HG02943 (cell line): ENCODE measurements around the gene DVL3.
"Not testable (repeated sequence)": the region's sequence is repeated elsewhere in the genome, so short reads cannot be mapped to it uniquely, and the experiment has no call there.

Experiments used
- ATAC-seq: cut with Tn5 transposase; IDR thresholded peaks from one replicate; pipeline ENCODE4 v1.9.1; 2021; ENCODE audit warnings: mild to moderate bottlenecking, low read depth, moderate library complexity; ENCODE audit not compliant: unreplicated experiment

Gene DVL3

DNA sequence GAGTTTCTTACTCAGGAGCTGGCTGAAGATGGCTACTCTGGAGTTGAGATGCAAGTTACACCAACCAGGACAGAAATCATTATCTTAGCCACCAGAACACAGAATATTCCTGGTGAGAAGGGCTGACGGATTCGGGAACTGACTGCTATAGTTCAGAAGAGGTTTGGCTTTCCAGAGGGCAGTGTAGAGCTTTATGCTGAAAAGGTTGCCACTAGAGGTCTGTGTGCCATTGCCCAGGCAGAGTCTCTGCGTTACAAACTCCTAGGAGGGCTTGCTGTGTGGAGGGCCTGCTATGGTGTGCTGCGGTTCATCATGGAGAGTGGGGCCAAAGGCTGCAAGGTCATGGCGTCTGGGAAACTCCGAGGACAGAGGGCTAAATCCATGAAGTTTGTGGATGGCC lies 5.4 kb upstream of the DVL3 start:
- ATAC-seq = not testable (repeated sequence)

DNA sequence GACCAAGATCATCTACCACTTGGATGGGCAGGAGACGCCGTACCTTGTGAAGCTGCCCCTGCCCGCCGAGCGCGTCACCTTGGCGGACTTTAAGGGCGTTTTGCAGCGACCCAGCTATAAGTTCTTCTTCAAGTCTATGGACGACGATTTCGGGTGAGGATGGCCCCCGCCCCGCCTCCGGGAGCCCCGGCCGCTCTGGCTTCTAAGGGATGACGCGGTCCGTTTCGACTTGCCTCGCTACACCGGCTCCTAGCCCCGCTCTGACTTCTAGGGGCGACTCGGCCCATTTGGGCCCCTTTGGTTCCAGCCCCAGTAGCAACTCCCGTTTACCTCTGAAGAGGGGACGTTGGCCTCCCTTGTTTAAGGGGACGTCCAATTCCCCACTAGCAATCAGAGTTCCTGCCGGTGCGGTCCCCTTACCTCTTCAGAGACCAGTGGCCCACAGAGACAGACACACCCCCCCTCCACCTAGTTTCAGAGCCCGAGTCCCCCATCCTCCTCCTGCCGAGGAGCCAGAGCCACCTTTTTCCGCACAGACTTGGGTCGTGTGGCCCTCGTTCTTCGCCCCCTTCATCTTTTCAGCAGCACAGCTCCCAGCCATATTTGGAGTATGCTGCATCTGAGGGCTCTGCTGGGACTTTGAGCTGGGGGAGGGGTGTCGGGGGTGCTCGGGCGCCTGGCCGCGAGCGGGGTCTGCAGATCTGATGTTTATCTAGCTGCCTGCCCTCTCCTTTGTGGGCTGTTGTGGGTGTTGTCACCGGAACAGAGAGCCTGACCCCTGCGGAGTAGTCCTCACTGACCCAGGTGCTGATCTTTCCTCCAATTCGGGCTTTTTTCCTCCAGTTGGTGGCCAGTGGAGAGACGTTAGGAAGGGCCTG lies 706 bp downstream of the DVL3 start:
- peak; percentile 32 for ATAC-seq

DNA sequence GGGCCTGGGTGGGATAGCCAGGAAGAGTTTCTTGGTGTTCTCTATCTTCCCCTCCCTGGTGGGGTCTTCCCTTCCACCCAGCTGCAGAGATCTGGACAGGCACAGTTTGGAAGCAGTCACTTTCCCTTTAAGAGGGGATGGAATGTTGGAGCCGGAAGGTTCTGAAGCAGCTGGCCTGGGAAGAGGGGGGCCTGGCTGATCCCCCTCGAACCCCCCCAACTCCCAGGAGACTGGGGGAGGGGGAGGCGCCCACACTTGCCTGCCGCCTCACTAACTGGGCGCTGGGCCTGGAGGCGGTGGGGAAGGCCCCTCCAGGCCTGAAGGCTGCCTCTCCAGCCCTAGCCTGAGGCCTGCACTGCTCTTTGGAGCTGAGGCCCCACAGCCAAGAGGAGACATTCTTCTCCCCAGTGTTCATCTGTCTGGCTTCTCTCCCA lies 1.4 kb downstream of the DVL3 start:
- no peak for ATAC-seq

DNA sequence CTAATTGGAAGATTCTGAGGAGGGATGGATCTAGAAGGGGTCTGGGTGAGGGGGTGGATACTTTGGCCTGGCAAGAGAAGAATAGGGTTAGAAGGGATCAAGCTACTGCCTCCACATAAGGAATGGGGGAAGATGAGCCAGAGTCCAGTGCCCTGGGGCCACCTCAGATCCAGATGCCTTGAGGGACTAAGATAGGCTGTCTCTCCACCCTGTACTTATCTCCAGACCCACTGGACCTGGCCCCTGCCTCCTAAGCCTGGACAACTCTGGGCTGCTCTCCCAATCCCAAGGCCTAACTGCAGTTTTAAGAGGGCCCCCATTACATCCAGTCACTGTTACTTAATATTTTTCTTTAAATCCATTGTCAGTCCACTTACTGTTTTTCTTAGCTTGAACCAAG lies 2.0 kb downstream of the DVL3 start:
- ATAC-seq = no peak

DNA sequence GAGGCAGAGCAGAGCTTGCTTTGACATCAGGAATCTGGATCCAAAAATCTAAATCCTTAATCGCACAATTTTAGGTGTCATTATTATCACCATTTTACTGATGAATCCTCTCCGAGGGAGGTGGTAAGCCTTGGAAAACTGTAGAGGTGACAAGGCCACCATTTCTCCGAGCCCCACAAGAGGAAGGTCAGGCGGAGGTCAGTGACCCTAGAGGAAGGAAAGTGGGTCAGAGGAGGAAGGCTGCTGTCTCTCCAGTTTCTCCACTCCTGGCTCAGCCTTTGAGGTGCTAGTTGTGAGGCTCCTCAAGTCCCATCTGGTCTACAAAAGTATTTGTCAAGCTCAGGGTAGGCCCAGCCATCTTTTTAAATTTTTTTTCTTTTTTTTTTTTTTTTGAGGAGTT lies 3.2 kb downstream of the DVL3 start:
- ATAC-seq = no peak

DNA sequence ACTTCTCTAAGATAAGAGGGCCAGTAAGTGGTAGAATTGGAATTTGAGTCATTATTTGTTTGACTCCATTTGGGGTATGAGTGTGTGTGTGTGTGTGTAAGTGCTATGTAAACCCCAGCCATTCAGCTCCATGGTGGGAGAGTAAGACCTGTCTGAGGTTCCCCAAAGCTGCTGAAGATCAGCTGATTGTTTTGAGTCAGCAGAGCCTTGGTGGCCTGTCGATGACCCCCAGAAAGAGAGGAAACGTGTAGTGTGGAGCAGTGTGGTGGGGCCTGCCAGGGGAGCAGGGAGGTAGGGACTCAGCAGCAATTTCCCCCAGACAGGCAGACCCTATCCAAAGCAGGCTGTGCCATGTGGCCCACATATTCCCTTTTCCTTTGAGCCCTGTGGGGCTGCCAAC lies 5.3 kb downstream of the DVL3 start:
- no peak for ATAC-seq

DNA sequence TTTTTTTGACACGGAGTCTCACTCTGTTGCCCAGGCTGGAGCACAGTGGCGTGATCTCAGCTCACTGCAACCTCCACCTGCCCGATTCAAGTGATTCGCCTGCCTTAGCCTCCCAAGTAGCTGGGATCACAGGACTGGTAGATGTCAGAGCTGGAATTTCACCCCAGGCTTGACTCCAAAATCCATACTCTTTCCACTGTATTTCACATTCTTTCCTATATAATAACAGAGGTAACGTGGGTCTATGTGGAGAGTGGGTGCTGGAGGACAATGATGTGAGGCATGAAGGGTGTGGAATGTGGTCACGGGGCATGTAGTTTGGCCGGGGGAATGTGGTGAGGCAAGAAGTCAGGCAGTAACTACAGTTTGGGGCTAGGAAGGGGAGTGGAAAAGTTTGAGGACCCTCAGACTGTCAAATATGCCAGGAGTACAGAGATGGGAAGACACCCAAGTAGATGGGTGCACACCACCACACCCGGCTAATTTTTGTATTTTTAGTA lies 7.4 kb downstream of the DVL3 start:
- ATAC-seq = not testable (repeated sequence)

DNA sequence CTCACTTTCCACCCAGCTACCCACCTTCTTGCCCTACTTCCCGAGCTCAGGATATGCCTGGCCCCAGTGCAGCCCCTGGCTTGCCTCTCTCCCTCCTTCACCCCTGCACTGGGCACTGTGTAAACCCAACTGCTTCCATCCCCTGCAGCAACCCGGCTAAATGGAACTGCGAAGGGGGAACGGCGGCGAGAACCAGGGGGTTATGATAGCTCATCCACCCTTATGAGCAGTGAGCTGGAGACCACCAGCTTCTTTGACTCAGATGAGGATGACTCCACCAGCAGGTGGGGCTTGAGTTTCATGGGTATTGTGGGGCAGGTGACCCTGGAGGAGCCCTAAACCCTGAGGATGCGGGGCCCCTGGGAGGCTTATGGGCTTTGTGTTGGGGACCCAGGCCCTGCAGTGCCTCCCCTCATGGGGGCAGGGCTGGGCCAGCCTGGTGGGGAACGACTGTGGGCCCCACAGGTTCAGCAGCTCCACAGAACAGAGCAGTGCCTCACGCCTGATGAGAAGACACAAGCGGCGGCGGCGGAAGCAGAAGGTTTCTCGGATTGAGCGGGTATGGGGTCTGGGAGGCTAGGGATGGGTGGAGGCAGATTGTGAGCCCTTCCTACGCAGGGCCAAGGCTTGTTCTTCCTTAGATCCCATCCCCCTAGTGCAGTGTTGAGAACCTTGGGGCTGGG lies 9.6 kb downstream of the DVL3 start:
- no peak for ATAC-seq

DNA sequence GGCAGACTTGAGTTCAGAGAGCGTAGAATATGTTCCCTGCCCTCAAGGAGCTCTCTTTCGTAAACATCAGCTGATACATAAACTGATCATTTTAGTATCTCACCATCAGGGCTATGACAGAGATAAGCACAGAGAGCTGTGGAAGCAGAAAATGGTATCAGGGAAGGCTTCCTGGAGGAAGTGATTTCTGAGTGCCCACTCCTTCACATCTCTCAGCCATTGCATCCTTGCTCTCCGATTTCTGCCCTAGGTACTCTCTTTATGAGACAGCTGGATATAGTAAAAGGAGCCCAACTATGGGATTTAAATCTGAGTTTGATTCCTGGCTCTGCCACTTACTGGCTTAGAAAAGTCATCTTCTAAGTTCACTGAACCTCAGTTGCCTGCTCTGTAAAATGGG lies 10.4 kb downstream of the DVL3 start:
- no peak for ATAC-seq

DNA sequence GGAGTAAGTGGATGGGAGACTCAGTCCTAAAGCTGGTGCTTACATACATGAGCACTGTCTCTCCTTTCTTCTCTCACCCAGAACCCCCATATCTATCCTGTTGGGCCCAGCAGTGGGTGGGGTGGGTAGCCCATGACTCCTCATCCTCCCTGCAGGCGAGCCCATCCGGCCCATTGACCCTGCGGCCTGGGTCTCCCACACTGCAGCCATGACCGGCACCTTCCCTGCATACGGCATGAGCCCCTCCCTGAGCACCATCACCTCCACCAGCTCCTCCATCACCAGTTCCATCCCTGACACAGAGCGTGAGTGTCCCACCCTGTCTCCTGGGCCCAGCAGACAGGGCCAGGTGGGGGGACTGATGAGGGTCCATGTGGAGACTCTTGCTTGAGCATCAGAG lies 11.5 kb downstream of the DVL3 start:
- no peak for ATAC-seq

DNA sequence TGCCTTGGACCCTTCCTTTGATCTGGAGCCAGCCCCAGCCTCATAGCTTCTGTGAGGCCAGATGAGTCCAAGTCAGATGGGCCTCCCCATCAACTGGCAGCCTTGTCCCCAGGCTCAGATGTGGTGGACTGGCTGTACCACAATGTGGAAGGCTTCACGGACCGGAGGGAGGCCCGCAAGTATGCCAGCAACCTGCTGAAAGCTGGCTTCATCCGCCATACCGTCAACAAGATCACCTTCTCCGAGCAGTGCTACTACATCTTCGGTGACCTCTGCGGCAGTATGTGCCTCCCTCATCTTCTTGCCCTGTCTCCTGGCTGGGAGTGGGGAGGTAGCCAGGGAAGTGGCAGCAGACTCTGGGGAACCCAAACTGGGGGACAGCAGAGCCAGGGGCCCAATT lies 12.6 kb downstream of the DVL3 start:
- ATAC-seq = no peak

DNA sequence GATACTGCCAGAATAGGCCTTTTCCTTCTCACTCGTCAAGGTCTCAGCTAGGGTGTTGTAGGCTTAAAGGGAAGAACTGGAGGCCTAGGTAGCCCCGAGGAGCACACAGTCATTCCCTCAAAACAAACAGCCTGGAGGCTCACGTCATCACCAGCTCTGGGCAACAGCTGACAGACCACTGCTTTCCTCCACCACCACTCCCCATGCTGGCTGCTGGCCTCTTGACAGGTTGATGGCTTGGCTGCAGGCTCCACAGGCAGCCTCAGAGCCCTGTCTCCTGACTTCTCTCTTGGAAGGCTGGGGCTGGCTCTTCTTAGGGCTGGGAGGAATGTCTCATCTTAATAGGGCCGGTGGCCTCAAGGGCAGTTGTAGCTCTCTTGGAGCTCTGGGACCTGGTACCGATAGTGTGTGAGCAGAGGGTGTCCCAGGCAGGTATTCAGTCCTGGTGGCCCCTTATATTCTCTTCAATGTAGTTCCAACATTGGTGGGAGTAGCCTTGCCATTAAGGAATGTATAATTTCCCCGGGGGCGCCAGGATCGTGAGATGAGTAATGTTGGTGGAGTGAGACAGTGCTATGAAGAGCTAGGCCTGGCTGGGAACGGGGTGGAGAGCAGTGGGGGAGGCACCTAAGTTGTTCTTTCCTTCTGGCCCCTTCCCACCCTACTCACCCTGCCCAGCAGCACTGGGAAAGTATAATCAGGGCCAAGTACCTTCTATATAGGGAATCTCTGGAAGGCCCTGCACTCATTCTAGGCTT lies 13.4 kb downstream of the DVL3 start:
- no peak for ATAC-seq

DNA sequence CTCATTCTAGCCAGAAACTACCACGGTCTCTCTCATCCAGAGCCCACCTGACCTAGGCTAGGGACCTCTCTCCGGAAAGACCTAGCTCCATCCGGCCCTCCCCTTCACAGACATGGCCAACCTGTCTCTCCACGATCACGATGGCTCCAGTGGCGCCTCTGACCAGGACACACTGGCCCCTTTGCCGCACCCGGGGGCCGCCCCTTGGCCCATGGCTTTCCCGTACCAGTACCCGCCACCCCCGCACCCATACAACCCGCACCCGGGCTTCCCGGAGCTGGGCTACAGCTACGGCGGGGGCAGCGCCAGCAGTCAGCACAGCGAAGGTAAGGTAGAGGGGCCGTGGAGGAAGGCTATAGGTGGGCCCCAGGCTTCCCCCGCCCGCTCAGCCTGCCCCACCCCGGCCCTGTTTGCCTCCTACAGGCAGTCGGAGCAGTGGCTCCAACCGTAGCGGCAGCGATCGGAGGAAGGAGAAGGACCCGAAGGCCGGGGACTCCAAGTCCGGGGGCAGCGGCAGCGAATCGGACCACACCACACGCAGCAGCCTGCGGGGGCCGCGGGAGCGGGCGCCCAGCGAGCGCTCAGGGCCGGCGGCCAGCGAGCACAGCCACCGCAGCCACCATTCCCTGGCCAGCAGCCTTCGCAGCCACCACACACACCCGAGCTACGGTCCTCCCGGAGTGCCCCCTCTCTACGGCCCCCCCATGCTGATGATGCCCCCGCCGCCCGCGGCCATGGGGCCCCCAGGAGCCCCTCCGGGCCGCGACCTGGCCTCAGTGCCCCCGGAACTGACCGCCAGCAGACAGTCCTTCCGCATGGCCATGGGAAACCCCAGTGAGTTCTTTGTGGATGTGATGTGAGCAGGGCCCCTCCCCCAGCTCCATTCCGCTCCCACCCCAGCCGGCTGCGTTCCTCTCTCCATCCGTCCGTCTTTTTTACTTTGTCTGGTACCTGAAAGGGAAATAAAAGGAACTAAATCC lies 15.0 kb downstream of the DVL3 start:
- ATAC-seq = no peak

DNA sequence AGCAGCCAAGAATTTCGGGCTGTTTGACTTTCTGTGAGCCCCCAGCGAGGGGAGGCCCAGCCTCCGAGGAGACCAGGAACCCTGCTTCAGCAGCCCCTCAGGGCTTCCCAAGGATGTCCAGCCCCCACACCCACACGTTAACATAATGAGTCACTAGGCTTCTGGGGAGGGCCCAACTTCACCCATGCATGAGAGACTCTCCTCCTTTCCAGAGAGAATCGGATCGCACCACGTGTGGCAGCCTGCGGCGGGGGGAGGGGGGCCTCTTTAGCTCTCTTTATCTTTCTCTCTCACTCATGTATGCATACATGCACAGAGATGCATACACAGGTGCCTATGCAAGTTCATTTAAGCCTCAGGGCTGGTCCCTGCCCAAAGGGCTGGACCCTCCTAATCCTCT lies 16.4 kb downstream of the DVL3 start:
- no peak for ATAC-seq

DNA sequence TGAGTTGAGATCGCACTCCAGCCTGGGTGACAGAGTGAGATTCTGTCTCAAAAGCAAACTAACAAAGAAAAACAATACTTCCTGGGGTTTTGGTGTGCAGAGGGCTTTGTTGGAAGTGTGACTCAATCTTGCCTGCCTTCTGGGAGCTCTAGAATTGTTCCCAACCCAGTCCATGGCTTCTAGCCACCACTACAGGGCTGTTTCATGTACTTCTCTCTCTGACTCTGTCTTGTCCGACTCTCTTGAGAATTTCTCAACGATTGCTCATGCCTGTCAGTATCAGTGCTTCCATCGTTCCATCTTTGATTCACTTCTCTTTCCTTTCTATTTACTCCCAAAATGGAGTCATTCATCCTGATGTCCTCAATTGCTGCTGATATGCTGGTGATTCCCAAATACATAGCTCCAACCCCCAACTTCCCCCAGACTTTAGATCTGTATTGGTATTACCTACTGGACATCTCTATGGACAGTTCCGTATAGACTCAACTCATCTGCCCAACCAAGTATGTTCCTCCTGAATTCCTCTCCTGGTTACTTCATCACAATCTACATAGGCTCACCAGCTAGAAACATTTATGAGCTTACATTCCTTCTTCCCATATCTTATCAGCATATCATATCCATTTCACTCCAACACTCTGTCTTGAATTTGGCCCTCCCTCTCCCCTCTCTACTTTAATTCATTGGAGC lies 17.6 kb downstream of the DVL3 start:
- ATAC-seq = no peak

DNA sequence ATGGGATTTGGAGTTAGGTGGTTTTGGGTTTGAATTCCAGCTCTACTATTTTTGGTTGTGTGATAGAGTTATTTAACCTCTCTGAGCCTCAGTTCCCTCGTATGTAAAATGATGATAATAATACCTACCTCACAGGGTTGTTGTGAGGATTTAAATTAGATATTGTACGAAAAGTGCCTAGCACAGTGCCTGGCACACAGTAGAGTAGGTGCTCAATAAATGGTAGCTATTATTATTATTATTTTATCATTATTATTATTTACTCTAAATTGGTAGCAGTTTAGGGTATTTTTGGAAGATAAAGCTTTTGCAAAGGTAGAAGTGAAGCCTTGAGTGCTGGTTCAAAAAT lies 18.2 kb downstream of the DVL3 start:
- ATAC-seq = no peak

DNA sequence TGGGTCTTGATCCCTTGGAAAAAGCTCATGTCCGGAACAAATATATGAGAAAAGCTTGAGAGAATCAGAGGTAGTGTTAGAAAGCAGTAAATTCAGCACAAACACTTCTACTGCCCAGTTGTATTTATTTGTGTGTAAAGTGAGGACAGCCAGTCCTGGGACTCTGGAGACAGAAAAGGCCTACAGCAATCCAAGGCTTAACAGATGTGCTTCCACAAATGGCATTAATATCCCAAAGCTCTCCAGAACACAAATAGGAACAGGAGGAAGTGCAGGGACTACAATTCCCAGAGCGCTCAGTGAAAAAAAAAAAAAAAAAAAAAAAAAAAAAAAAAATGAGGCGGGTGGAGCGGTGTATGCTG lies 19.1 kb downstream of the DVL3 start:
- ATAC-seq = no peak

DNA sequence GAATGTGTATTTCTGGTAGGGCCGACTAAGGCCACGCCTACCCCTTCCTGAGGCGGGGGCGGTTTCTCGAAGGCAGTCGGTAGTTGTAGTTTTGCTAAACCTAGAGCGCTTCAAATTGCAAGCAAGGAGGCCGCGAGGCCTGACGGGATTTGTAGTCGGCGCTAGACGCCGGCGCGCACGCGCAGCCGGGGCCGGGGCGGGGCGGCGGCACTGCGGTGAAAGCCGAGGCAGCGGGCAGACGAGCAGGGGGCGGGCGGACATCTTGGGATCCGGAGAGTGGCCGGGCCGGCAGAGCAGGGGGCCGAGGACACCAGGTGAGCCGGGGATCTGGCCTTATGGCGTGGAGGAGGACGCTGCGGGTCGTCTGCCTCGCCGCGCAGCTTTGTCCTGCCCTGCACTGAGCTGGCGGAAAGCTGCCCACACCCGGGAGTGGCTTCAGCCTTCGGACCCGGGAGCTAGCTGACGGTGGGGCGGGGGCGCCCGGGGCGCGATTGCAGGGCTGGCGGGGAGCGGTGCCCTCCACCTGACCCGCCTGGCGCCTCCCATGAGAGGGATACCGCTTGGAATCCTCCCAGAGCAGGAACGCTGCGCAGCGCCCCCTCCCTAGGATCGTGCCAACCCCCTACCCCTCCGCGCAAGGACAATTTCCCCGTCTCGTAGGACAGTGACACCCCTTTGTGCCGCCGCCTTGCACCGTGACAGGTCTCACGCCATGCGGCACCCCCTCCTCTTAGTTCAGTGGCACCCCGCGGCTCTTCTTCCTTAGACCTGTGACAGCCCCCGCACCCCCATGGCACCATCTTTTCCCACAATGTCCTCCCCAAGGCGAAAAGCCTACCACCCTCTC lies 19.7 kb downstream of the DVL3 start, which contains the start of gene AP2M1:
AP2M1 (plus strand) TSS at position 210 of the 847 bp plus-strand sequence. CDS start 2,139 bp downstream, outside the sequence.
- ATAC-seq = peak; percentile 93
